HPDE6-E6E7 (cell line): Measurements from ENCODE around the gene ENTREP1.

Source experiments
- DNase-seq: peaks from one replicate; pipeline ENCODE4 v3.0.0; 2011; ENCODE audit warnings: missing footprints; ENCODE audit errors: extremely low spot score

The ENTREP1 gene

GRCh38 chr9:69364510-69365150 lies 39.6 kb downstream of the ENTREP1 start:
- DNase-seq: no peak

- no peak for DNase-seq
Observed at GRCh38 chr9:69370430-69370829, 45.4 kb downstream of the ENTREP1 start.

- DNase-seq: no peak
Observed at GRCh38 chr9:69371001-69371400, 46.0 kb downstream of the ENTREP1 start.

GRCh38 chr9:69376651-69377050 lies 51.6 kb downstream of the ENTREP1 start:
- DNase-seq: no peak

GRCh38 chr9:69377291-69377690 lies 52.3 kb downstream of the ENTREP1 start:
- no peak for DNase-seq

GRCh38 chr9:69377981-69378380 lies 53.0 kb downstream of the ENTREP1 start:
- no peak for DNase-seq

- peak; percentile 58 for DNase-seq
Observed at GRCh38 chr9:69379270-69379982, 54.4 kb downstream of the ENTREP1 start.

- no peak for DNase-seq
Observed at GRCh38 chr9:69380301-69380700, 55.3 kb downstream of the ENTREP1 start.

- no peak for DNase-seq
Observed at GRCh38 chr9:69380811-69381210, 55.8 kb downstream of the ENTREP1 start.

GRCh38 chr9:69382135-69382534 lies 57.1 kb downstream of the ENTREP1 start:
- no peak for DNase-seq

- DNase-seq: no peak
Observed at GRCh38 chr9:69385581-69386033, 60.6 kb downstream of the ENTREP1 start.

GRCh38 chr9:69386651-69387050 lies 61.6 kb downstream of the ENTREP1 start:
- DNase-seq: no peak

- DNase-seq: no peak
Observed at GRCh38 chr9:69388596-69388995, 63.6 kb downstream of the ENTREP1 start.

GRCh38 chr9:69389437-69389995 lies 64.5 kb downstream of the ENTREP1 start:
- DNase-seq: no peak

- DNase-seq: no peak
Observed at GRCh38 chr9:69391487-69391886, 66.5 kb downstream of the ENTREP1 start.

GRCh38 chr9:69391946-69392345 lies 66.9 kb downstream of the ENTREP1 start:
- no peak for DNase-seq

GRCh38 chr9:69392826-69393225 lies 67.8 kb downstream of the ENTREP1 start:
- no peak for DNase-seq

GRCh38 chr9:69393425-69393824 lies 68.4 kb downstream of the ENTREP1 start:
- no peak for DNase-seq

- DNase-seq: no peak
Observed at GRCh38 chr9:69395718-69396117, 70.7 kb downstream of the ENTREP1 start.

GRCh38 chr9:69396759-69397158 lies 71.7 kb downstream of the ENTREP1 start:
- no peak for DNase-seq

- no peak for DNase-seq
Observed at GRCh38 chr9:69397384-69398214, 72.6 kb downstream of the ENTREP1 start.

GRCh38 chr9:69400470-69400869 lies 75.5 kb downstream of the ENTREP1 start:
- DNase-seq: no peak
